Kidney (tissue), 14 donors: ENCODE measurements around the gene DKKL1. TPM values are rescaled to one million over a fixed set of nuclear protein-coding genes. Genes with fewer than 3 reads are reported as not detected.

Experiments used
- DNase-seq, 5 donors: peaks; one replicate each; pipeline ENCODE4 v3.0.0-alpha.2; 2013 to 2020
- FAIRE-seq: peaks from 2 replicates; lab custom pipeline; 2012; peaks lifted over from hg19 to GRCh38; lab: Jason Lieb, UNC
- H3K27ac ChIP-seq, 2 donors: one replicate each; pipeline ENCODE4 v1.7.0; 2013; ENCODE audit warnings: low read depth in 2 of 2, low read length in 2 of 2, inconsistent platforms in 1 of 2
- H3K27me3 ChIP-seq: one replicate; pipeline ENCODE4 v1.7.1; 2013; ENCODE audit warnings: low read length, inconsistent platforms; ENCODE audit not compliant: control insufficient read depth, insufficient read depth
- H3K36me3 ChIP-seq, 3 donors: one replicate each; pipeline versions ENCODE4 v1.7.0 to v1.7.1; 2013; ENCODE audit warnings: low read length in 3 of 3, control low read depth in 1 of 3, inconsistent platforms in 1 of 3; ENCODE audit not compliant: insufficient read depth in 3 of 3, control insufficient read depth in 2 of 3
- H3K4me1 ChIP-seq, 3 donors: one replicate each; pipeline versions ENCODE4 v1.7.0 to v1.7.1; 2013; ENCODE audit warnings: low read length in 3 of 3, inconsistent platforms in 1 of 3, low read depth in 1 of 3; ENCODE audit not compliant: control insufficient read depth in 2 of 3, insufficient read depth in 2 of 3
- H3K4me3 ChIP-seq, 3 donors: one replicate each; pipeline versions ENCODE4 v1.7.0 to v1.8.1; 2013; ENCODE audit warnings: low read length in 3 of 3, control low read depth in 1 of 3, inconsistent platforms in 1 of 3
- H3K9ac ChIP-seq, 3 donors: one replicate each; pipeline versions ENCODE4 v1.7.0 to v1.7.1; 2013; ENCODE audit warnings: low read length in 3 of 3, control low read depth in 1 of 3, inconsistent platforms in 1 of 3
- H3K9me3 ChIP-seq, 3 donors: one replicate each; pipeline versions ENCODE4 v1.7.0 to v1.7.1; 2013; ENCODE audit warnings: low read length in 3 of 3, control low read depth in 1 of 3, inconsistent platforms in 1 of 3; ENCODE audit not compliant: control insufficient read depth in 2 of 3, insufficient read depth in 1 of 3
- intact Hi-C: fragments of 100-400 bp; cut with DNase I; formaldehyde crosslinking; loops from one replicate; pipeline ENCODE4 v1.11.1; 2022
- polyA plus RNA-seq: library from polyadenylated mRNA; stranded (reverse); fragments of 350-450 nt; fragmentation: Illumina TruSeq; extraction: RNeasy Lipid Tissue Mini Kit (QIAGEN cat#74804); gene quantifications from one replicate; pipeline ENCODE4 v1.2.3, GENCODE V29; 2014; ENCODE audit warnings: low read depth, low replicate concordance; ENCODE audit not compliant: insufficient read depth
- total RNA-seq: library from RNA; stranded (reverse); fragmentation: NEBNext Ultra II Directional; extraction: Animal tissue kit (Norgen Biotek cat#: 25700); gene quantifications from one replicate; pipeline ENCODE4 v1.2.1, GENCODE V29; 2021
- TF ChIP-seq, protein P1 (sequence below): IDR thresholded peaks from 3 replicates; pipeline ENCODE4 v1.5.1; 2012; ENCODE audit warnings: mild to moderate bottlenecking, moderate library complexity, borderline replicate concordance; ENCODE audit not compliant: insufficient read depth; ENCODE audit errors: extremely low read depth
- donor health status: control.
- donor health status: control.
- donor health status: control.
- donor health status: control.
- donor health status: control.
- donor health status: DM: yes; HTN: yes; CAD: no.
- donor health status: Normal renal cell carcinoma (clear cell type).

DKKL1 gene
- total and polyA plus RNA-seq, 2 donors from 2014 or later: 0.57 to 0.95 TPM

DNA sequence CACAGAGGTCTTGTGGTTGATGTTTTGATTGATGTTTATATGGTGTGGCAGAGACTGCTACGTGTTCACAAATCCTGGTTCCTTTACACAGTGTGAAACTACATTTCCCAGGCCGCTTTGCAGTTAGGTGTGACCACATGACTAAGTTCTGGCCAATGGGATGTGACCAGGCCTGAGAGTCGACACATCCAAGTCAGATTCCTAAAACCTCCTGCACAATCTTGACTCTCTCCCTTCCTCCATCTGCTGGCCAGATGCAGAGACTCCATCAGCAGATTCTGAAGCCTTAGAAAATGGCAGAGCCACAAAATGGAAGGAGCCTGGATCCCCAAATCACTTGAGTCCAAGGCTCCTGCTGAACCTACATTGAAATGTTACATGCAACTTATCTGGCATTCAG is 15.8 kb upstream of the DKKL1 start:
- TF ChIP-seq, protein P1, sequence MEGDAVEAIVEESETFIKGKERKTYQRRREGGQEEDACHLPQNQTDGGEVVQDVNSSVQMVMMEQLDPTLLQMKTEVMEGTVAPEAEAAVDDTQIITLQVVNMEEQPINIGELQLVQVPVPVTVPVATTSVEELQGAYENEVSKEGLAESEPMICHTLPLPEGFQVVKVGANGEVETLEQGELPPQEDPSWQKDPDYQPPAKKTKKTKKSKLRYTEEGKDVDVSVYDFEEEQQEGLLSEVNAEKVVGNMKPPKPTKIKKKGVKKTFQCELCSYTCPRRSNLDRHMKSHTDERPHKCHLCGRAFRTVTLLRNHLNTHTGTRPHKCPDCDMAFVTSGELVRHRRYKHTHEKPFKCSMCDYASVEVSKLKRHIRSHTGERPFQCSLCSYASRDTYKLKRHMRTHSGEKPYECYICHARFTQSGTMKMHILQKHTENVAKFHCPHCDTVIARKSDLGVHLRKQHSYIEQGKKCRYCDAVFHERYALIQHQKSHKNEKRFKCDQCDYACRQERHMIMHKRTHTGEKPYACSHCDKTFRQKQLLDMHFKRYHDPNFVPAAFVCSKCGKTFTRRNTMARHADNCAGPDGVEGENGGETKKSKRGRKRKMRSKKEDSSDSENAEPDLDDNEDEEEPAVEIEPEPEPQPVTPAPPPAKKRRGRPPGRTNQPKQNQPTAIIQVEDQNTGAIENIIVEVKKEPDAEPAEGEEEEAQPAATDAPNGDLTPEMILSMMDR: peak; percentile 5
- H3K36me3 ChIP-seq: peaks cover 0 to 19% (median 0%) of the 10 kb centered on the region in 3 donors
- H3K4me1 ChIP-seq: no peaks in the 10 kb centered on the region
- no peak overlapping the region for H3K27ac ChIP-seq
- intact Hi-C loops: no loop called here
- DNase-seq: peak in 3 of 5 donors; percentile 38 to 70 (median 63)
- H3K9me3 ChIP-seq: no peaks in the 10 kb centered on the region
- no peak overlapping the region for H3K4me3 ChIP-seq
- H3K9ac ChIP-seq: no peak overlapping the region
- H3K27me3 ChIP-seq: no peaks in the 10 kb centered on the region
- FAIRE-seq: no peak

- Histone ChIP-seq H3K27me3 (no peaks in the 10 kb centered on the region), H3K27ac (no peak overlapping the region), H3K9me3 (no peaks in the 10 kb centered on the region), H3K9ac (no peak overlapping the region), H3K4me3 (no peak overlapping the region), H3K36me3 (peaks cover 0 to 17% (median 0%) of the 10 kb centered on the region in 3 donors), H3K4me1 (no peaks in the 10 kb centered on the region)
- DNase-seq: no peak
- FAIRE-seq: no peak
- TF ChIP-seq, protein P1: no peak
- intact Hi-C loops: no loop called here
These were observed 15.1 kb upstream of the DKKL1 start for GRCh38 chr19:49348305-49349189.

DNA sequence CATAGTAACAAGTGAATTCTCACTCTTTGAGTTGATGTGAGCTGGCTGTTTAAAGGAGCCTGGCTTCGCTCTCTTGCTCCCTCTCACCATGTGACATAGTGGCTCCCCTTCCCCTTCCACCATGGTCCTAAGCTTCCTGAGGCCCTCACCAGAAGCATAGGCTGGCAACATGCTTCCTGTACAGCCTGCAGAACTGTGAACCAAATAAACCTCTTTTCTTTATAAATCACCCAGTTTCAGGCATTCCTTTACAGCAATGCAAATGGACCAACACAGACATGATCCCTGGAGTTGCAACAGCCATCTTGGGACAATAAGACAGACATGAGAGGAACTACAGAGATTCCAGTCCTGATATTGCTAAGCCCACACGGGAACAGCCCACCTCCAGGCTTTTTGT is 14.1 kb upstream of the DKKL1 start:
- no peak for FAIRE-seq
- Histone ChIP-seq H3K9me3 (no peaks in the 10 kb centered on the region), H3K27ac (no peak overlapping the region), H3K4me3 (no peak overlapping the region), H3K4me1 (no peaks in the 10 kb centered on the region), H3K36me3 (peaks cover 0 to 17% (median 0%) of the 10 kb centered on the region in 3 donors), H3K9ac (no peak overlapping the region), H3K27me3 (no peaks in the 10 kb centered on the region)
- intact Hi-C loops: no loop called here
- TF ChIP-seq, protein P1: no peak
- no peak for DNase-seq
